HCT116 (cell line): ENCODE measurements around the gene AGBL3. TPM values are rescaled to one million over a fixed set of nuclear protein-coding genes. Genes with fewer than 3 reads are reported as not detected.

ENCODE experiments used
- ATAC-seq: fragments of 200-7000 bp; cut with Tn5 transposase; 2 replicates; pipeline ENCODE4 v1.9.1; 2020; ENCODE audit warnings: mild to moderate bottlenecking, moderate library complexity
- BruUV-seq: library from RNA; stranded (reverse); fragments of 400-500 nt; replicated peaks from 2 replicates; lab custom pipeline; 2021; lab: Mats Ljungman, UMichigan
- CTCF ChIA-PET: fragments of 300-600 bp; sonication (Branson Sonifier 250); formaldehyde crosslinking; loops from one replicate; lab custom pipeline; 2021; ENCODE audit warnings: antibody characterized with exemption; lab: Charles Lee
- POLR2A ChIA-PET: fragments of 300-600, 350-600 bp; sonication (Branson Sonifier 250); formaldehyde crosslinking; loops from one replicate; lab custom pipeline; 2021; ENCODE audit warnings: antibody characterized with exemption; lab: Charles Lee
- RAD21 ChIA-PET, 2 experiments: fragments of 300-600 bp; sonication (Branson Sonifier 250); formaldehyde crosslinking; loops; one replicate each; lab custom pipeline; 2023; ENCODE audit warnings: low total read pairs in 2 of 2; ENCODE audit not compliant: uncharacterized antibody in 2 of 2, unreplicated experiment in 2 of 2, low non-redundant PET in 1 of 2; lab: Charles Lee
- DNase-seq: peaks from one replicate; pipeline ENCODE4 v3.0.0-alpha.2; 2010; ENCODE audit warnings: low read depth, low spot score
- H2AFZ ChIP-seq: fragments of 200-600 bp; shearing (Covaris generic), sonication (generic); 2 replicates; pipeline ENCODE4 v1.6.1; 2017; ENCODE audit warnings: low read depth, mixed run types, mixed read lengths, antibody characterized with exemption, low read length; ENCODE audit not compliant: poor library complexity, severe bottlenecking
- H3K27ac ChIP-seq: 2 replicates; pipeline ENCODE4 v1.5.1; 2012; ENCODE audit warnings: low read depth, low read length
- H3K27me3 ChIP-seq: fragments of 200-600 bp; sonication (generic); 2 replicates; pipeline ENCODE4 v1.6.1; 2016; ENCODE audit warnings: mixed run types, low read length, mixed read lengths; ENCODE audit not compliant: insufficient read depth
- H3K36me3 ChIP-seq, 2 experiments: fragments of 200-500 bp in 1 of 2; fragments of 200-600 bp in 1 of 2; sonication (Bioruptor generic) in 1 of 2; sonication (generic) in 1 of 2; 2 replicates each; pipeline versions ENCODE4 v1.5.1 to v1.6.1; 2014 to 2016; ENCODE audit warnings: low read length in 2 of 2, inconsistent platforms in 1 of 2, mixed read lengths in 1 of 2, mixed run types in 1 of 2; ENCODE audit not compliant: insufficient read depth in 2 of 2, control insufficient read depth in 1 of 2
- H3K4me1 ChIP-seq, 2 experiments: fragments of 200-600 bp in 1 of 2; sonication (generic) in 1 of 2; 2 replicates each; pipeline versions ENCODE4 v1.5.1 to v1.6.1; 2012 to 2017; ENCODE audit warnings: low read length in 2 of 2, inconsistent platforms in 1 of 2, mild to moderate bottlenecking in 1 of 2, mixed read lengths in 1 of 2, mixed run types in 1 of 2, moderate library complexity in 1 of 2; ENCODE audit not compliant: insufficient read depth in 2 of 2, control insufficient read depth in 1 of 2
- H3K4me2 ChIP-seq: fragments of 200-600 bp; sonication (generic); 2 replicates; pipeline ENCODE4 v1.6.1; 2017; ENCODE audit warnings: mixed run types, low read length, mixed read lengths
- H3K4me3 ChIP-seq, 2 experiments: fragments of 200-600 bp in 1 of 2; sonication (generic) in 1 of 2; replicated peaks in 1 of 2; 2 replicates each; pipeline ENCODE4 v1.5.1; 2011 to 2016; ENCODE audit warnings: low read length in 2 of 2, control low read depth in 1 of 2, low read depth in 1 of 2, mild to moderate bottlenecking in 1 of 2, mixed read lengths in 1 of 2, mixed run types in 1 of 2
- H3K79me2 ChIP-seq: fragments of 200-600 bp; sonication (generic); 2 replicates; pipeline ENCODE4 v1.6.1; 2017; ENCODE audit warnings: mild to moderate bottlenecking, mixed run types, low read length, moderate library complexity, mixed read lengths; ENCODE audit not compliant: insufficient read depth
- H3K9ac ChIP-seq: fragments of 200-600 bp; sonication (generic); 2 replicates; pipeline ENCODE4 v1.6.1; 2016; ENCODE audit warnings: low read length, mixed read lengths
- H3K9me2 ChIP-seq: fragments of 200-600 bp; sonication (generic), shearing (Covaris generic); 2 replicates; pipeline ENCODE4 v1.6.1; 2017; ENCODE audit warnings: mixed run types, mild to moderate bottlenecking, moderate library complexity; ENCODE audit not compliant: insufficient read depth
- H3K9me3 ChIP-seq, 2 experiments: fragments of 200-500 bp in 1 of 2; fragments of 200-600 bp in 1 of 2; sonication (Bioruptor generic) in 1 of 2; sonication (generic) in 1 of 2; 2 replicates each; pipeline ENCODE4 v1.6.1; 2014 to 2017; ENCODE audit warnings: low read length in 2 of 2, mixed read lengths in 2 of 2, inconsistent platforms in 1 of 2, low read depth in 1 of 2, mild to moderate bottlenecking in 1 of 2, mixed run types in 1 of 2, moderate library complexity in 1 of 2; ENCODE audit not compliant: control insufficient read depth in 1 of 2, insufficient read depth in 1 of 2
- H4K20me1 ChIP-seq: fragments of 200-600 bp; sonication (generic), shearing (Covaris generic); 2 replicates; pipeline ENCODE4 v1.6.1; 2017; ENCODE audit warnings: mixed run types, mild to moderate bottlenecking, moderate library complexity; ENCODE audit not compliant: insufficient read depth
- CBX3 ChIP-seq: IDR thresholded peaks from 2 replicates; pipeline ENCODE4 v1.6.1; 2012; ENCODE audit warnings: low read depth
- CEBPB ChIP-seq: IDR thresholded peaks from 2 replicates; pipeline ENCODE4 v1.6.1; 2012; ENCODE audit warnings: low read depth
- CTCF ChIP-seq, 3 experiments: fragments of 200-600 bp in 1 of 3; sonication (generic) in 1 of 3; IDR thresholded peaks in 2 of 3; conservative IDR thresholded peaks in 1 of 3; 2 replicates each; pipeline ENCODE4 v1.5.1; 2012 to 2017; ENCODE audit warnings: low read depth in 2 of 3, low read length in 2 of 3, antibody characterized with exemption in 1 of 3, borderline replicate concordance in 1 of 3, control low read depth in 1 of 3, mild to moderate bottlenecking in 1 of 3, mixed read lengths in 1 of 3, mixed run types in 1 of 3, moderate library complexity in 1 of 3; ENCODE audit not compliant: insufficient read depth in 1 of 3
- EGR1 ChIP-seq: IDR thresholded peaks from 2 replicates; pipeline ENCODE4 v1.6.1; 2012; ENCODE audit warnings: low read depth
- EZH2 ChIP-seq: fragments of 200-600 bp; sonication (generic); IDR thresholded peaks from 2 replicates; pipeline ENCODE4 v1.6.1; 2017; ENCODE audit warnings: antibody characterized with exemption, mixed run types
- EZH2phosphoT487 ChIP-seq: fragments of 200-600 bp; IDR thresholded peaks from 2 replicates; pipeline ENCODE4 v1.6.1; 2018; ENCODE audit warnings: antibody characterized with exemption, borderline replicate concordance
- FOSL1 ChIP-seq: IDR thresholded peaks from 2 replicates; pipeline ENCODE4 v1.6.1; 2012; ENCODE audit warnings: low read depth
- JUND ChIP-seq: IDR thresholded peaks from 2 replicates; pipeline ENCODE4 v1.6.1; 2012
- MAX ChIP-seq: IDR thresholded peaks from 2 replicates; pipeline ENCODE4 v1.6.1; 2012
- POLR2A ChIP-seq: IDR thresholded peaks from 2 replicates; pipeline ENCODE4 v1.7.0; 2011; ENCODE audit warnings: borderline replicate concordance; ENCODE audit not compliant: insufficient read depth, insufficient read length; ENCODE audit errors: extremely low read depth
- POLR2AphosphoS5 ChIP-seq: IDR thresholded peaks from 2 replicates; pipeline ENCODE4 v1.6.1; 2011; ENCODE audit warnings: mild to moderate bottlenecking, low read depth, low read length, moderate library complexity
- RAD21 ChIP-seq: IDR thresholded peaks from 2 replicates; pipeline ENCODE4 v1.6.1; 2012; ENCODE audit warnings: low read depth, mild to moderate bottlenecking
- REST ChIP-seq: IDR thresholded peaks from 2 replicates; pipeline ENCODE4 v1.6.1; 2012; ENCODE audit warnings: low read depth
- SIN3A ChIP-seq: IDR thresholded peaks from 2 replicates; pipeline ENCODE4 v1.6.1; 2012; ENCODE audit warnings: low read depth
- SRF ChIP-seq: IDR thresholded peaks from 2 replicates; pipeline ENCODE4 v1.6.1; 2012; ENCODE audit warnings: low read depth
- TCF7L2 ChIP-seq: IDR thresholded peaks from 2 replicates; pipeline ENCODE4 v1.7.0; 2011; ENCODE audit warnings: borderline replicate concordance, inconsistent platforms; ENCODE audit not compliant: insufficient read depth, insufficient read length; ENCODE audit errors: extremely low read depth
- ZFX ChIP-seq: fragments of 450-650 bp; IDR thresholded peaks from 2 replicates; pipeline ENCODE4 v1.6.1; 2017
- intact Hi-C: fragments of 100-400 bp; cut with micrococcal nuclease; formaldehyde crosslinking; loops from 2 replicates; pipeline ENCODE4 v1.10.0; 2022
- total RNA-seq: library from RNA; stranded (reverse); gene quantifications from one replicate; pipeline ENCODE4 v1.2.1, GENCODE V29; 2021; ENCODE audit not compliant: unreplicated experiment

Gene AGBL3
- total RNA-seq, 1 experiment from 2014 or later, result 1.9 TPM

- Histone ChIP-seq H4K20me1 (no peaks in the 10 kb centered on the region), H3K4me2 (no peak overlapping the region), H3K79me2 (no peaks in the 10 kb centered on the region), H3K4me3 (no peak overlapping the region), H3K4me1 (no peaks in the 10 kb centered on the region), H3K27me3 (no peaks in the 10 kb centered on the region), H3K9me2 (no peaks in the 10 kb centered on the region), H2AFZ (no peak overlapping the region), H3K9ac (no peak overlapping the region), H3K36me3 (no peaks in the 10 kb centered on the region), H3K9me3 (peaks cover 0 to 18% of the 10 kb centered on the region in 2 experiments; a peak in 1 of 4 replicates), H3K27ac (no peak overlapping the region)
- no peak for DNase-seq
- ChIA-PET RAD21 (no interaction called here), POLR2A (no interaction called here), CTCF (no interaction called here)
- ATAC-seq, result no peak
- TF ChIP-seq RAD21 (no peak), SRF (no peak)
- intact Hi-C loops, result no loop called here
- no TSS peak for BruUV-seq
Observed at GRCh38 chr7:135183478-135183877, 197.2 kb downstream of the AGBL3 start.

DNA sequence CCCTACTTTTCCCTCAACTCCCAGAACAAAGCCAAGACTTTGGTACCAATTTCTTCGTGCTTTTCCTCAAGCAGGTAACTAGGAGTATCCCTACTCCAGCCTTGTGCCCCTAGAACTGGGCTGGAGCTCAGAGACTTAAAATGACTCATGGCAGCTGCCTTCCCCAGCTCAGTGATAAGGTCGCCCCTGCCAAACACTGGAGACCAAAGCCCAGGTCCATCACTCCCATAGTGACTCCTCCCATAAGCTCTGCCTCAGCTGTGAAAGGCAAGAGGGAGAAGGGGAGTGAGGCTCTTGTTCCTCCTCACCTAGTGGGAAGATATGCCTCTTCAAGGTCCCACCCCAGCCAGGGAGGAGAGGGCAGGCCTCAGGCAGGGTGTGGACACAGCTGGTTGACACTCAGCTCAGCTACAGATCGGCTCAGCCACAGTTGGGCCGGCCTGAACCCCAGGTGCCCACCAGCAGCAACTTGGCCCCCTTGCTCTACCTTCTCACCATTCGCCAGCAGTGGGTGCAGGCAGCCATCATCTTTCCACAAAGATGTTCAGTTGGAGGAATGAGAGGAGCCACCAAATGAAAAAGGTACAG lies 198.0 kb downstream of the AGBL3 start:
- no TSS peak for BruUV-seq
- Histone ChIP-seq H3K9me2 (no peaks in the 10 kb centered on the region), H3K9me3 (peaks cover 0 to 18% of the 10 kb centered on the region in 2 experiments; a peak in 1 of 4 replicates), H3K4me3 (no peak overlapping the region), H3K4me2 (no peak overlapping the region), H2AFZ (no peak overlapping the region), H3K79me2 (no peaks in the 10 kb centered on the region), H4K20me1 (no peaks in the 10 kb centered on the region), H3K9ac (no peak overlapping the region), H3K4me1 (no peaks in the 10 kb centered on the region), H3K27me3 (no peaks in the 10 kb centered on the region), H3K27ac (no peak overlapping the region), H3K36me3 (no peaks in the 10 kb centered on the region)
- CTCF ChIA-PET, result no interaction called here
- POLR2A ChIA-PET, result no interaction called here
- DNase-seq, result no peak
- no peak for ATAC-seq
- RAD21 ChIA-PET, result no interaction called here
- intact Hi-C loops, result no loop called here
- TF ChIP-seq ZFX (no peak), JUND (no peak), MAX (no peak), FOSL1 (no peak), REST (no peak), CBX3 (no peak), EZH2phosphoT487 (no peak), SRF (no peak), EZH2 (no peak), POLR2AphosphoS5 (no peak), EGR1 (no peak), RAD21 (no peak), POLR2A (no peak), CTCF (IDR thresholded peaks at IDR 0.05 in 2 of 3, conservative IDR thresholded peaks at IDR 0.05 in 1 of 3; ENCODE audit: borderline replicate concordance in 1 of 3, insufficient read depth in 1 of 3, low read depth in 2 of 3, low read length in 2 of 3) (no peak), CEBPB (no peak), TCF7L2 (no peak), SIN3A (no peak)
